Fibroblast of peridontal ligament (primary cell): Measurements from ENCODE around the gene MLLT3.
"Not testable (repeated sequence)": the region's sequence is repeated elsewhere in the genome, so short reads cannot be mapped to it uniquely, and the experiment has no call there.

Experiments used
- DNase-seq: peaks from one replicate; pipeline ENCODE4 v3.0.0-alpha.2; 2010; ENCODE audit errors: extremely low read depth

MLLT3 gene

DNA sequence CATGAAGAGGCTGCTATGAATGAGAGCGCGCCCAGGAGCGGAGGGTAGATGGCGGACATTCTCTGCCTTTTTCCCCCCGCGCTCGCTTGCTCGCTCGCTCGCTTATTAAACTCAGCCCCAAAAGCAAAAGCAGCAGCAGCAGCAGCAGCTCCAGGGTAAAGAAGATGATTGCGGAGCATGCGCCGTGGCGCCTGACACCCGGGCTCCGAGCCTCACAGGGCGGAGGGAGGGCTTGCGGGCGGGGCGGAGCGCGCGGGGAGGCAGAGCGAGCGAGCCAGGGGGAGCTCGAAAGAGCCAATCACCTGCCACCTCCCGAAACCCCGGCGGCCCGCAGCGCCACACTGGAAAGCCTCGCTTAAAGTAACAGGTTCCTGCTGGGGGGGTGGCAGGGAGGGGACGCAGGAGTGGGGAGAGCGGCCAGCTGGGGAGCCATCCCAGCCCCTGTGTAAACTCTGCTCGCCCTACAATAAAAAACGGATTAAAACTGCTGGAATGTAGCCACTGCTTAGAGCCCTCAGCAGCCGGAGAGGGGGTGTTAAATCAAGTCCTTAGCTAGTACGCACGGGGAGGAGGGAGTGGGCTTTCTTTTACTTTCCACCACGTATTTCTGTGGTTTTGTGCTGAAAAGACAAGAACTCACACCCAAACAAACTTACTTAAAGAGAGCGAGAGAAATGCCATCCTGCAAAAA is at the start of gene MLLT3:
TSS of gene MLLT3 (minus strand) at position 170 of the 691 bp plus-strand sequence.
- DNase-seq, result peak; percentile 93

DNA sequence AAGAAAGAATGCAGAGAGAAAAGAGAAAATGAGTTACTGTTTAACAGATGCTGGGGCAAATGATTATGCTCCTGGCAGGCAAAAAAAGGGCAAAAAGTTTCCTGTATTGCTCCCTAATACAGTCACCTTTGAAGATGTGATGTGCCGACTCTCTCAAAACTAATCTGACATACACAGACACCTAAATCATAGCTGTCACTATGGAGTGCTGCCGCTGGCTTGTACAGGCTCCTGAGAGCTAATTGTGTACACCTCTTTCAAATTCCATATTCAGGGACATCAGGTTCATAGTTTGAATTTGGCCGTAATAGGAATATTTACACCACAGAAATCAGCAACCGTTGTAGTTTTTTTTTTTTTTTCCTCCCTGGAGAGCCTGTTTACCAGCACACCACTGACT is 49.3 kb upstream of the MLLT3 start:
- no peak for DNase-seq

DNA sequence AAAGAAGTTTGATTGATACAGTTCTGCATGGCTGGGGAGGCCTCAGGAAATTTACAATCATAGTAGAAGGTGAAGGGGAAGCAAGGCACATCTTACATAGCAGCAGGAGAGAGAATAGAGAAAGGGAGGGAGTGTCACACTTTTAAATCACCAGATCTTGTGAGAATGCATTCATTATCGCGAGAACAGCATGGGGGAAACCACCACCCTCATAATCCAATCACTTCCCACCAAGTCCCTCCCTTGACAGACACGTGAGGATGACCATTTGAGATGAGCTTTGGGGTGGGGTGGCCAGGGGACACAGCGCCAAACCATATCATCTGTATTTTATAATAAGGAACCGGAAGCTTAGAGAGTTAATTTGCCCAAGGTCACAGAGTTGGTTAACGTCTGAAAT is 48.1 kb upstream of the MLLT3 start:
- no peak for DNase-seq

DNA sequence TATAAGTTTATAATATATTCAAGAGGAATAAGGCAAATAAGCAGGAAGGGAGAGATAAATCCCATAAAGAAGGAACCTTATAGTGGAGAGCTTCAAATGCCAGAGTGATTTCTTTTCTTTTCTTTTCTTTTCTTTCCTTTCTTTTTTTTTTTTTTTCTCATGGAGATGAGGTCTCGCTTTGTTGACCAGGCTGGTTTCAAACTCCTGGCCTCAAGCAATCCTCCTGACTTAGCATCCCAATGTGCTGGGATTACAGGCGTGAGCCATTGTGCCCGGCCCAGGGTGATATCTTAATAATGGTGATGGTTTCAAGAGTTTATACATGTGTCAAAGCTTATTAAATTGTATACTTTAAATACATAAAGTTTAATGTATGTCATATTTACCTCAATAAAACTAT is 42.2 kb upstream of the MLLT3 start:
- DNase-seq, result no peak

DNA sequence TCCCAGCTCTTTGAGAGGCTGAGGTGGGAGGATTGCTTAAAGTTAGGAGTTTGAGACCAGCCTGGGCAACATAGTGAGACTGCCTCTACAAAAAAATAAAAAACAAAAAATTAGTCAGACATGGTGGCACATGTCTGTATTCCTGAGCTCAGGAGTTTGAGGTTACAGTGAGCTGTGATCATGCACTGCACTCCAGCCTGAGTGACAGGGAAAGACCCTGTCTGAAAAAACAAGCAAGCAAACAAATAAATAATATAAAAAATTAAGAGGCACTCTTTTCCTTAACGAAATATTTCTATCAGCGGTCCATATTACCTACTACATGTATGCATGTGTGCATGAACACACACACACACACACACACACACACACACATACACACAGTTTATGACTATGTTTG is 40.8 kb upstream of the MLLT3 start:
- DNase-seq, result no peak

DNA sequence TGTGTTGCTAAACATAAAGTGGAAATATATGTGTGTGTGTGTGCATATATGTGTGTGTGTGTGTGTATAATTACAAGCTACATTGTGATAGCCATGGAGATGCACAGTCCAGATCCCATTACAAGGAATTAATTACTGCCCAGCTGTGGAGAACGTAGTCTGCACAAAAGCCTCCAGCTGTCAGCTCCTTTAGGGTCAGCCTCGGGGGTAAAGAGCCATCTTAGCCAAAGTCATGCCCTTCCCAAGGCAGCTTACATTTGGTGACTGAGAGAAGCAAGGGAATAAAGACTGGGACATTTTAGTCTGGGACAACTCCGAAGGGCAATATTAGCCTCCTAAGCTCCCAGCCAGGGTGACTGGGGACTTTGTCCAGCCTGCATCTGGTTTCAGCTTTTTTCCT is 39.9 kb upstream of the MLLT3 start:
- no peak for DNase-seq

DNA sequence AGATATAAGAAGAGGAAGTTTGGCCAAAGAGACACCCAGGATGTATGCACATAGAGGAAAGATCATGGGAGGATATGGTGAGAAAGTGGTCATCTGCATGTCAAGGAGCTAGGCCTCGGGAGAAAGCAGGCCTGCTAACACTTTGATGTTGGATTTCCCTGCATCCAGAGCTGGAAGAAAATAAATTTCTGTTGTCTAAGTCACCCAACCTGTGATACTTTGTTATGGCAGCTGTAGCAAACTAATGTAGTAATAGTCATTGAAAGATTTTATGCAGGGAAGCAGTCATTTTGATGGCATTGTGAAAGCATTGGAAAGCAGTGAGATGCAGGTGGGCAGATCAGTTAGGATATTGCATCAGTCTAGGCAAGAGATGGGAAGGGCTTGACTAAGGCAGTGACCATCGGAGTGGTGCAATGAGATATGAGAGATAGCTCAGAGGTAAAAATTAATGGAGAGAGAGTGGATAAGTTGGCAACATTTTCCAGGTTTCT is 37.2 kb upstream of the MLLT3 start:
- no peak for DNase-seq

DNA sequence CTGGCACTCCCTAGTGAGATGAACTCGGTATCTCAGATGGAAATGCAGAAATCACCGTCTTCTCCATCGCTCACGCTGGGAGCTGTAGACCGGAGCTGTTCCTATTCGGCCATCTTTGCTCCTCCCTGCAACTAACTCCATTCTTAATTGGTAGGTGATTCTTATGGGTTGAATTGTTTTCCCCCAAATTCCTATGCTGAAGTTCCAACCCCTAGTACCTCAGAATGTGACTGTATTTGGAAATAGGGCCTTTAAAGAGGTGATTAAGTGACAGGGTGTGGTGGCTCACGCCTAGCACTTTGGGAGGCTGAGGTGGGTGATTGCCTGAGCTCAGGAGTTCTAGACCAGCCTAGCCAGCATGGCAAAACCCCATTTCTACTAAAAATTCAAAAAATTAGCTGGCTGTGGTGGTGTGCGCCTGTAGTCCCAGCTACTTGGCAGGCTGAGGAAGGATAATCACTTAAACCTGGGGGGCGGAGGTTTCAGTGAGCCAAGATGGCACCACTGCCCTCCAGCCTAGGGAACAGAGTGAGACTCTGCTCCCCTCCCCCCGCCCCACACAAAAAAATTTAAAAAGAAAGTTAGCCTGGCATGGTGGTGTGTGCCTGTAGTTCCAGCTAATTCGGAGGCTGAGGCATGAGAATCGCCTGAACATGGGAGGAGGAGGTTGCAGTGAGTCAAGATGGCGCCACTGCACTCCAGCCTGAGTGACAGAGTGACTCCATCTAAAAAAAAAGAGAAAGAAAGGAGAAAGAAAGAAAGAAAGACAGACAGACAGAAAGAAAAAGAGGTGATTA is 36.6 kb upstream of the MLLT3 start:
- DNase-seq, result peak; percentile 8

DNA sequence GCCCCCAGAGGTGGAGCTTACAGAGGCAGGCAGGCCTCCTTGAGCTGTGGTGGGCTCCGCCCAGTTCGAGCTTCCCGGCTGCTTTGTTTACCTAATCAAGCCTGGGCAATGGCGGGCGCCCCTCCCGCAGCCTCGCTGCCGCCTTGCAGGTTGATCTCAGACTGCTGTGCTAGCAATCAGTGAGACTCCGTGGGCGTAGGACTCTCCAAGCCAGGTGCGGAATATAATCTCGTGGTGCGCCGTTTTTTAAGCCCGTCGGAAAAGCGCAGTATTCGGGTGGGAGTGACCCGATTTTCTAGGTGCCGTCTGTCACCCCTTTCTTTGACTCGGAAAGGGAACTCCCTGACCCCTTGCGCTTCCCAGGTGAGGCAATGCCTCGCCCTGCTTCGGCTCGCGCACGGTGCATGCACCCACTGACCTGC is 36.0 kb upstream of the MLLT3 start:
- DNase-seq, result not testable (repeated sequence)

DNA sequence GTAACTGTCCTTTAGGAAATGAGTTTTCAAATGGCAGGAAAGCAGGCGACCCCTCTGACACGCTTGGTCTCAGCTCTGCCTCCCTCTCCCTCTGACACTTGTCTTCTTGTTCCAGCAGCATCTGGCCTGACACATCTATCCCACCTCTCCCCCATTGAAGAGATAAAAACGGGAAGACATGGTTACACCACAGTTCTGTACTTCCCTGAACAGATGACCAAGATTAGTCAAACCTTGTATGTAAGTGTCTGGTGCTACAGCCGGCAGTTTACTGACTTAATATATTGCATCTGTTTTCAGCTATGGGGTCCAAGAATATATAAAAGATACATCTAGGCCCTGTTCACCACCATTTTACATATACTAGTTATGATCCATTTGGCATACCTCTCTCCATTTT is 29.6 kb upstream of the MLLT3 start:
- no peak for DNase-seq

DNA sequence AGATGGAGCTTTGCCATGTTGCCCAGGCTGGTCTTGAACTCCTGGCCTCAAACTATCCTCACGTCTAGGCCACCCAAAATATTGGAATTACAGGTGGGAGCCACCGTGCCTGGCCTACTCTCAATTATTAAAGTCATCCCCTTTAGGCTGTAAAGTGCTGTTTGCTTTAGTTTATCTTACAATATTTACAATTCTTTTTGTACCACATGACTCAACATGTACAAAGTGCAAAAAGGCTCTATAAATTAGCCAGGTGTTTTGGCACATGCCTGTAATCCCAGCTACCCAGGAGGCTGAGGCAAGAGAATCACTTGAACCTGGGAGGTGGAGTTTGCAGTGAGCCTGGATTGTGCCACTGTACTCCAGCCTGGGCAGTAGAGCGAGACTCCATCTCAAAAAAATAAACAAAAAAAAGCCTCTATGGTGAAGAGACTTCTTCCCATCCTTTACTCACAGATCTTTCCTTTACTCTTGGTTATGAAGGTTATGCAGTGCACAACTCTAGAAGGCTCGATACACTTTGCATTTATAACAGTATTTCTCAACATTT is 28.5 kb upstream of the MLLT3 start:
- DNase-seq, result no peak

DNA sequence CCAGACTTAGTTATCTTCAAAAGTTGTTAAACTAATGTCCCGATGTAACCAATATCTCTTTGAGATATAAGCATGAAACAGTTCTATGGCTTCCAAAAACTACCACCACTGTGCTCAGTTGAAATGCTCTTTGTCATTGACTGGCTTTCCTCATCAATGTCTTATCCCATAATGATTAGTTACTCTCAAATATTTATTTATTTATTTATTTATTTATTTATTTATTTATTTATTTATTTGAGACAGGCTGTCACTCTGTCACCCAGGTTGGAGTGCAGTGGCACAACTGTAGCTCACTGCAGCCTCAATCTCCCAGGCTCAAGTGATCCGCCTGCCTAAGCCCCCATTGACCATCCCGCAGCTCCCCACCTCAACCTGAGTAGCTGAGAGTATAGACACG is 28.0 kb upstream of the MLLT3 start:
- DNase-seq, result no peak

DNA sequence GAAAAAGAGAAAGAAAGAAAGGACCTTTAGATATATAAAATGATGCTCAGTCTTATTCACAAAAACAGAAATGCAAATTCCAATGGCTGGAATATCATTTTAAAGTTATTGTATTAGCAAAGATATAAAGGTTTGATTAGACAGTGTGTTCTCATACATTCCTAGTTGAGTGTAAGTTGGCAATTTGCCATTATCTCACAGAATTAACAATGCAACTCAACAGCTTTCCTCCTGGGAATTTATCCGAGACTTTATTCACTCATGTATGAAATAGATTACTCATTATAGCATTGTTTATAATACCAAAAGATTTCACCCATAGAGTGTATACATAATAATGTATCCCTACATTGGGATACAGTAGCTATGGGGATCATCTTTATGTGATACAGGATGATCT is 27.1 kb upstream of the MLLT3 start:
- DNase-seq, result no peak

DNA sequence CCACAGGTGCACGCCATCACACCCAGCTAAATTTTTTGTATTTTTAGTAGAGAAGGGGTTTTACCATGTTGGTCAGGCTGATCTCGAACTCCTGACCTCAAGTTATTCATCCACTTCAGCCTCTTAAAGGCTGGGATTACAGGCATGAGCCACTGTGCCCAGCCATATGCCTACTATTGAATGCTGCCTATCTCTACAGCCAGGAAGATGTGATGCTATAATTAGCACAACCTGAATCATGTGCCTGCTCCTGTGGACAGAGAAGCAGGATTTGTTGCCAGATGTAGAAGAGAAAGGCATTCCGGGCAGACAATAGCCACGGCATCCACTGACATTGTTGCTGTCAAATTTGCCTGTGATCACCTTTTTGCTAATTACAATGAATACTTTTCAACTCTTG is 24.4 kb upstream of the MLLT3 start:
- DNase-seq, result no peak

DNA sequence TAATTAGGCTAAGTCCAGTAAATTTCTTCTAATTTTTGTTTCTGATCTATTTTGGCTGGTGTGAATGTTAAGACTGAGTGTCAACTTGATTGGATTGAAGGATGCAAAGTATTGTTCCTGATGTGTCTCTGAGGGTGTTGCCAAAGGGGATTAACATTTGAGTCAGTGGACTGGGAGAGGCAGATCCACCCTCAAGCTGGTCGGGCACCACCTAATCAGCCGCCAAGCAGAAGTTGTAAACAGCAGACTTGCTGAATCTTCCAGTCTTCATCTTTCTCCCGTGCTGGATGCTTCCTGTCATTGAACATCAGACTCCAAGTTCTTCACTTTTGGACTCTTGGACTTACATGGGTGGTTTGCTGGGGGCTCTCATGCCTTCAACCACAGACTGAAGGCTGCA is 21.4 kb upstream of the MLLT3 start:
- no peak for DNase-seq

DNA sequence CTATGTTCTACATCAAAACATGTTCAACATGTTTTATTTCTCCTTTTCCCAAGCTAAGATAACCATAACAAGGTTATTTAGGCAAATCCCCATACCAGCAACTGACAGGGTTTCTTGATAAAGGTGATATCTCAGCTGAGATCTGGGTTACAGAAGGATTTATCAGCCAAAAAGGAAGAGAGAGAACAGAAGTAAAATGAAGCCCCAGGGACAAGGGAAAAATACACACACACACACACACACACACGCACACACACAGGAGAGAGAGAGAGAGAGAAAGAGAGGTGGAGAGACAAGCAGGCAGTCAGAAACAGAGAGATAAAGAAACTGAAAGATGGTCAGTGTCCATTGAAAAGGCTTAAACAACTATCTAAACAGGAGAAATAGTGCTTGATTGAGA is 19.7 kb upstream of the MLLT3 start:
- no peak for DNase-seq

DNA sequence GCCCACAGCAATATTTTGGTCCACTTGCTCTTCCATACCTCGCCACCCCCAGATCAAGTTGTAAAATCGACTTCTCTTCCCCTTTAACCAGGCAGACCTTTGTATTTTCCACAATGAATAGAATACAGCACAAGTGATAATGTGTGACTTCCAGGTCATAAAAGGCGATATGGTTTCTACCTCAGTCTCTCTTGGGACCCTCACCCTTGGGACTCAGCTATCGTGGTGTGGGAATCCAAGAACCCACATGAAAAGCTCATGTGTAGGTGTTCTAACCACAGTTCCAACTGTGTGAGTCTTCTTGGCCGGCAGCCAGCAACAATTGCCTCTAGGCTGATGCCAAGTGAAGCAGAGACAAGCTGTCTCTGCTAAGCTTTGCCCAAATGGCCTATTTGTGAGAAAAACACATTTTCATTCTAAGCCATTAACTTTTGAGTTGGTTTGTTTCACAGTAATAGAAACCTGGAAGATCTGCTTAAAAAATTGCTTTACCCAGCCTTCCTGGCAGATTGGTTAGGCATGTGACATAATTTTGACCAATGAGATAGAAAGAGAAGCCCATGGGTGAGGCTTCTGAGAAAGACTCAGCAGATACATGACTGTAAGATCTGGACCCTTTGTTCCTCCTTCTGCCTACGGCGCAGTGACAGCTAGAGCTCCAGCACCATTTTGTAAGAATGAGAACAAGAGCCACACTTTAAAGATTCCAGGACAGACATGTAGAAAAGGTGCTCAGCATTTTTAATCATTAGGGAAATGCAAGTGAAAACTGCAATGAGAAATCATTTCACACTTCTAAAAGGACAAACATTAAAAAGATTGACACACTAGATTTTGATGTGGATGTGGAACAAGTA is 18.3 kb upstream of the MLLT3 start:
- no peak for DNase-seq

DNA sequence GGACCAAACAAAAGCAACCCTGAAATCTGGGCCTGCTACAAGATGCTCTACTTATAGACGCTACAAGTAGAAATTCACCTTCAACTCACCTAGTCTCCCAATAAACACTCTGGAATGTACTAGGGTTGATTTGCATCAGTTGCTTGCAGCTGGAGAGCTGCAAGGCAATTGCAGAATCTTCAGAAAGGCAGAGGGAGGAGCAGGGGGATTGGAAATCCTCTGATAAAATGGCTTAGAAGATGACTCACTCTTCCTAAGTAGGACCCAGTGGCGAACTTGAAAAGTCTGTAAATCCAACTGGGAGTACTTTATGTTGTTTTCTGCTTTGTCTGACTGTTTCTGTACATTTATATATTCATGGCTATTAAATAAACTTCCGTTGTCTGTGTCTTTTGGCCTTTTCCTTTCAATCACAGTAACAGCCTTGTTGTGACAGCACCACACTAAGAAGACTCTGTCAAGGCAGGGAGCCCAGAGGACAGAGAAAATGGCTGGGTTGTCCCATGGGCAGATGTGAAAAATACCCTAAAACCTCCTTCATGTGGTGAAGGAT is 14.7 kb upstream of the MLLT3 start:
- DNase-seq, result peak; percentile 44

DNA sequence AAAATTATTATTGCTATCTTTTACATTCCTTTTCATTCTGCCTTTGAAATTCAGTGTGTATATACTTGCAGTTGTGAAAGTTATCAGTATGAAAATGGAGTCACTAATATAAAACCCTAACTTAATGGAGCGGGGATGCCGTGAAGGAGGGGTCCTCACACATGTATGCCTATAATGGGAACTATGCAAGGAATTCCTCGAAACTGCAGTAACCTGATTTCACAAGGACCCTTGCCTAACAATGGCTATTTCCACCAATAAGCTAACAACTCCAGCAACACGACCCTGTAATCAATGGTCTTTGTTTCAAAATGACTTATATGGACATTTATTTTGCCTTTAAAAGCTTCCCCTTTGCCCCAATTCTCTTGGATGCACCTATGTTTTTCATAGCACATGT is 12.6 kb upstream of the MLLT3 start:
- no peak for DNase-seq

DNA sequence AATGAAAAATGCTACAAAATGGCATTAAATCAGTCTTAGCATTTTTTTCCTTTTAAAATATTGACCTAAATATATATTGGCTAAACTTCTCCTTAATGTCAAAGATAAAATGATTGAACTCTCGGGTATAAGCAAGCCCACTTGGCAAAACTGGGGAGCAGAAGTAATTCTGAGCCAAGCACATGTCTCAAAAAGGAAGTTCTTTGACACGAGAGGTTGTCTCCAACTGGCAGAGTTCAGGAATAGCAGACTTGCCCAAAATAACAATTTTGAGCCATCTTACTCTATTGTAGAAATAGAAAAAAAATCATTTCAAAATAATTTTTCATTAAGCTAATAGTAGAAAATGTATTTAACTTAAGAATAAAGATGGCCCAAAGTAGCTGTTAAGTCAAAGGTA is 10.4 kb upstream of the MLLT3 start:
- DNase-seq, result no peak

DNA sequence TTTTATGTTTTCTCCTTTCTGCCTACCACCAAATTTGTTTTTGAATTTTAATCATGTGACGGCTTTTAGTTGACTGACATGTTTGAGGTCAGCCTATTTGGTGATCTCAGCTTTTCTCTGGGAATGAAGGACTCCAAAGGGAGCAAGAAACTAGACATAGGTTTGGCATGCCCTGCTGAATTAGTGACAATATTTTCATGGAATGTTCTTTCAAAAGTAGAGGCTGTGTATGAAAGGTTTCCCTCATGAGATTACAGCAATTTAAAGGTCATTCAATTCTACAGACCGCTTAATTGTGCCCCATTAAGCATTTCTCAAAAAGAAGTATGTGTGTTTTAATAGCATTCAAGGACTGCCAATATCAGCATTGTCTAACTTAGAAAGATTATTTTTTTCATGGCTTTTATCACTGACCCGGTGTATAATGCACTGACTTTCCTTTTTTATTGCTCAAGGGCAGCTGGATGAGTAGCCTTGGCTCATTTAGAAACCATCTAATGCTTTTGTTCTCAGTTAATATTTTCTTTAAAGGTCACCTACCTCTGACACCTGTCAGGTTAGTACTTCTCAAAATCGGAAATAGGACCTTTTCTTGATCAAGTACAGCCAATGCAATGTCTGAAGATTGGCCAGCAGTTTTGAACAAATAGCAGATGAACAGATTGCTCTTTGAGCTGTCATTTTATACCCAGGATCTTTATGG is 8.1 kb upstream of the MLLT3 start:
- peak; percentile 23 for DNase-seq
